ENCODE results near the gene TUBB. TPM values are rescaled to one million over a fixed set of nuclear protein-coding genes. Genes with fewer than 3 reads are reported as not detected.

The TUBB gene
- total RNA-seq, 2 donors from 2014 or later: 172 to 243 TPM

GRCh38 chr6:30757261-30757904 is 37.2 kb downstream of the TUBB start:
- TF ChIP-seq, protein P1, sequence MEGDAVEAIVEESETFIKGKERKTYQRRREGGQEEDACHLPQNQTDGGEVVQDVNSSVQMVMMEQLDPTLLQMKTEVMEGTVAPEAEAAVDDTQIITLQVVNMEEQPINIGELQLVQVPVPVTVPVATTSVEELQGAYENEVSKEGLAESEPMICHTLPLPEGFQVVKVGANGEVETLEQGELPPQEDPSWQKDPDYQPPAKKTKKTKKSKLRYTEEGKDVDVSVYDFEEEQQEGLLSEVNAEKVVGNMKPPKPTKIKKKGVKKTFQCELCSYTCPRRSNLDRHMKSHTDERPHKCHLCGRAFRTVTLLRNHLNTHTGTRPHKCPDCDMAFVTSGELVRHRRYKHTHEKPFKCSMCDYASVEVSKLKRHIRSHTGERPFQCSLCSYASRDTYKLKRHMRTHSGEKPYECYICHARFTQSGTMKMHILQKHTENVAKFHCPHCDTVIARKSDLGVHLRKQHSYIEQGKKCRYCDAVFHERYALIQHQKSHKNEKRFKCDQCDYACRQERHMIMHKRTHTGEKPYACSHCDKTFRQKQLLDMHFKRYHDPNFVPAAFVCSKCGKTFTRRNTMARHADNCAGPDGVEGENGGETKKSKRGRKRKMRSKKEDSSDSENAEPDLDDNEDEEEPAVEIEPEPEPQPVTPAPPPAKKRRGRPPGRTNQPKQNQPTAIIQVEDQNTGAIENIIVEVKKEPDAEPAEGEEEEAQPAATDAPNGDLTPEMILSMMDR (IDR thresholded peaks at IDR 0.05): no peak
- no peak overlapping the region for H3K27ac ChIP-seq
- DNase-seq (ENCODE audit: low spot score): no peak
- no peaks in the 10 kb centered on the region for H3K36me3 ChIP-seq
- no peaks in the 10 kb centered on the region for H3K9me3 ChIP-seq
- ATAC-seq (ENCODE audit: insufficient number of reproducible peaks, low FRiP score, low read depth): no peak
- H3K27me3 ChIP-seq (replicated peaks; ENCODE audit: insufficient read depth): no peaks in the 10 kb centered on the region
- no peak overlapping the region for H3K4me3 ChIP-seq
- H3K4me1 ChIP-seq (ENCODE audit: control insufficient read depth in 1 of 2, low read depth in 2 of 2): peaks cover 19 to 58% of the 10 kb centered on the region in 2 donors

DNA sequence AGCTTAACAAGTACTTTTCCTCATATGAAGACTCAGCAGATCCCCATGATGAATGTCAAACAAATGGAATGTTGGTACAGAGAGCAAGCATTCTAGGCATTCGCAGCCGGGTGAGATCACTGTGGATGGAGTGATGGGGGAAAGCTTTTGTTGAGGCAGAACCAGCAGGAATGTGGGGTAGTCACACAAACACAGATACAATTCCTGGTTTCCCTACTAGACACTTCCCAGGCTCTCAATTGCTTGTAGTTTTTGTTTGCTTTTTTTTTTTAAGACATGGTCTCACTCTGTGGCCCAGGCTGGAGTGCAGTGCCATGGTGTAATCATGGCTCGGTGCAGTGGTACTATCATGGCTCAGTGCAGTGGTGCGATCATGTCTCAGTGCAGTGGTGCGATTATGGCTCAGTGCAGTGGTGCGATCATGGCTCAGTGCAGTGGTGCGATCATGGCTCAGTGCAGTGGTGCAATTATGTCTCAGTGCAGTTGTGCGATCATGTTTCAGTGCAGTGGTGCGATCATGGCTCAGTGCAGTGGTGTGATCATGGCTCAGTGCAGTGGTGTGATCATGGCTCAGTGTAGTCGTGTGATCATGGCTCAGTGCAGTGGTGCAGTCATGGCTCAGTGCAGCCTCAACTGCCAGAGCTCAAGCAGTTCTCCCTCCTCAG is 39.6 kb downstream of the TUBB start:
- Histone ChIP-seq H3K9me3 (no peaks in the 10 kb centered on the region), H3K4me3 (no peak overlapping the region), H3K27me3 (replicated peaks; ENCODE audit: insufficient read depth) (no peaks in the 10 kb centered on the region), H3K4me1 (ENCODE audit: control insufficient read depth in 1 of 2, low read depth in 2 of 2) (peaks cover 14 to 50% of the 10 kb centered on the region in 2 donors), H3K27ac (peak overlapping the region; percentile 13 to 74), H3K36me3 (no peaks in the 10 kb centered on the region)
- ATAC-seq (ENCODE audit: insufficient number of reproducible peaks, low FRiP score, low read depth) (peak; percentile 67), DNase-seq (ENCODE audit: low spot score) (no peak)
- TF ChIP-seq, protein P1 (IDR thresholded peaks at IDR 0.05): no peak

GRCh38 chr6:30760549-30760948 is 40.4 kb downstream of the TUBB start:
- no peak for DNase-seq (ENCODE audit: low spot score)
- TF ChIP-seq, protein P1 (IDR thresholded peaks at IDR 0.05): no peak
- Histone ChIP-seq H3K4me1 (ENCODE audit: control insufficient read depth in 1 of 2, low read depth in 2 of 2) (peaks cover 14 to 45% of the 10 kb centered on the region in 2 donors), H3K9me3 (no peaks in the 10 kb centered on the region), H3K36me3 (no peaks in the 10 kb centered on the region), H3K27me3 (replicated peaks; ENCODE audit: insufficient read depth) (no peaks in the 10 kb centered on the region), H3K27ac (no peak overlapping the region), H3K4me3 (no peak overlapping the region)
- no peak for ATAC-seq (ENCODE audit: insufficient number of reproducible peaks, low FRiP score, low read depth)

DNA sequence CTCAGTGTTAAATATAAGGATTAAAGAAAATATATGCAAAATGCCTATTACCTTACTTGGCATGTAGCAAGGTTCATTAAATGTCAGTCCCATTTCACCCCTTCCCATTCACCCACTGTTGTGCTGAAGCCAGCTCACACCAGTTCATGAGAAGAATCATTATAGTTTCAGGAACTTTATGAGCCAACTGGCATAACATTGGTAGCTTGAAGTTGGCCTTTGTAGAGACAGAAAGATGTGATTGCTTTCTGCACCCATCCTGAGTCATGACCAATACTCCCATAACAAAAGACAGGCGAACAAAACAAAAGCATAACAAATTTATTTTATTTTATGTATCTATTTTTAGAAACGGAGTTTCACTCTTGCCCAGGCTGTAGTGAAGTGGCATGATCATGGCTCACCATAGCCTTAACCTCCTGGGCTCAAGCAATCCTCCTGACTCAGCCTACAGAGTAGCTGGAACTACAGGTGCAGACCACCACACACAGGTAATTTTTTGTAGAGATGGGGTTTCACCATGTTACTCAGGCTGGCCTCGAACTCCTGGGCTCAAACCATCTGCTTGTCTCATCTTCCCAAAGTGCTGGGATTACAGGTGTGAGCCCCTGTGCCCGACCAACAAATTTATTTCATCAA is 41.8 kb downstream of the TUBB start:
- ATAC-seq (ENCODE audit: insufficient number of reproducible peaks, low FRiP score, low read depth) (no peak), DNase-seq (ENCODE audit: low spot score) (no peak)
- no peak overlapping the region for H3K4me3 ChIP-seq
- TF ChIP-seq, protein P1 (IDR thresholded peaks at IDR 0.05): no peak
- H3K36me3 ChIP-seq: no peaks in the 10 kb centered on the region
- H3K27me3 ChIP-seq (replicated peaks; ENCODE audit: insufficient read depth): no peaks in the 10 kb centered on the region
- H3K4me1 ChIP-seq (ENCODE audit: control insufficient read depth in 1 of 2, low read depth in 2 of 2): peaks cover 14 to 39% of the 10 kb centered on the region in 2 donors
- H3K27ac ChIP-seq: no peak overlapping the region
- H3K9me3 ChIP-seq: no peaks in the 10 kb centered on the region

DNA sequence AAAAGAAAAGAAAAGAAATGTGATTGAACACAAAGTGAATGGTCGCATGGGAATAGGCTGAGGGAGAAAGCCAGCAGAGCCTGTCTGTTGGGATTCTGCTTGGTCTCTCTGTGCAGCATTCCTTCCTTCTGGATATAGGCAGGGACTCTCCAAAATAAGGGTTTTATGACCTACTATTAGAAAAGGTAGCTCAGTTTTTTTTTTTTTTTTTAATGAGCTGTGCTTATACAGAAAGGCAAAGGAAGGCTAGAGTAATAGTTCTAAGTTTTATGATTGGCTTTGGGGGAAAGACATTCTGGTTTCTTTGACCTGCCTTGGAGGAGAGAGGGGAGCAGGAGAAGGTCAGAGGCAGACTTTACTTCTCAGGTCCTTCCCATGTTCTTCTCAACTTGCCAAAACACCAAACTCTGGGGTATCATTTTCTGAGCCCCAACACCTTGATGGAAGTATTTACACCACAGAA is 43.0 kb downstream of the TUBB start:
- Histone ChIP-seq H3K9me3 (no peaks in the 10 kb centered on the region), H3K4me1 (ENCODE audit: control insufficient read depth in 1 of 2, low read depth in 2 of 2) (peaks cover 14 to 39% of the 10 kb centered on the region in 2 donors), H3K36me3 (no peaks in the 10 kb centered on the region), H3K27ac (no peak overlapping the region), H3K27me3 (replicated peaks; ENCODE audit: insufficient read depth) (no peaks in the 10 kb centered on the region), H3K4me3 (no peak overlapping the region)
- ATAC-seq (ENCODE audit: insufficient number of reproducible peaks, low FRiP score, low read depth) (no peak), DNase-seq (ENCODE audit: low spot score) (no peak)
- TF ChIP-seq, protein P1 (IDR thresholded peaks at IDR 0.05): no peak
